Activated CD4-positive, alpha-beta T cell treated with anti-CD3 and anti-CD28 coated beads for 36 hours (primary cell): Measurements from ENCODE around the gene HIPK2. TPM values are rescaled to one million over a fixed set of nuclear protein-coding genes. Genes with fewer than 3 reads are reported as not detected.
A peak's percentile ranks its signal among the peaks of the same experiment; 100 is the strongest.

Experiments used
- ATAC-seq: fragments of 200-7000 bp; cut with Tn5 transposase; one replicate; pipeline ENCODE4 v1.10.0; 2021; ENCODE audit warnings: mild to moderate bottlenecking, moderate library complexity
- CTCF ChIA-PET: fragments of 350-600 bp; sonication (Branson Sonifier 250); formaldehyde crosslinking; loops from one replicate; lab custom pipeline; 2021; ENCODE audit warnings: antibody characterized with exemption; lab: Charles Lee
- POLR2A ChIA-PET: fragments of 350-600 bp; sonication (Branson Sonifier 250); formaldehyde crosslinking; loops from one replicate; lab custom pipeline; 2021; ENCODE audit warnings: antibody characterized with exemption, inconsistent platforms; lab: Charles Lee
- DNase-seq: peaks from one replicate; pipeline ENCODE4 v3.0.0-alpha.2; 2020
- H3K27ac Mint-ChIP-seq: one replicate; pipeline ENCODE4 v1.8.0; 2021; ENCODE audit warnings: mixed read lengths
- H3K27me3 Mint-ChIP-seq: one replicate; pipeline ENCODE4 v1.8.0; 2021; ENCODE audit warnings: mixed read lengths
- H3K36me3 Mint-ChIP-seq: one replicate; pipeline ENCODE4 v1.8.0; 2021; ENCODE audit warnings: low read depth, mixed read lengths
- H3K4me1 Mint-ChIP-seq: one replicate; pipeline ENCODE4 v1.8.0; 2021; ENCODE audit warnings: mixed read lengths
- H3K4me3 Mint-ChIP-seq: one replicate; pipeline ENCODE4 v1.8.0; 2021; ENCODE audit warnings: mild to moderate bottlenecking, moderate library complexity, mixed read lengths
- H3K9me3 Mint-ChIP-seq: one replicate; pipeline ENCODE4 v1.8.0; 2021; ENCODE audit warnings: low read depth, mixed read lengths
- intact Hi-C, 2 experiments: fragments of 100-400 bp; cut with DNase I in 1 of 2; cut with micrococcal nuclease in 1 of 2; formaldehyde crosslinking; loops; one replicate each; pipeline versions ENCODE4 v1.14.2 to v1.15.1; 2022 to 2024; cut with DNase I, micrococcal nuclease
- total RNA-seq, 2 experiments: library from RNA; stranded (reverse); gene quantifications; one replicate each; pipeline ENCODE4 v1.2.3, GENCODE V29; 2021

HIPK2 gene
- total RNA-seq, 2 experiments from 2014 or later: 23.9 to 36.2 TPM

GRCh38 chr7:139735912-139736595 is 41.7 kb downstream of the HIPK2 start:
- ChIA-PET CTCF (interaction anchor here (0.8 to 2.5 kb wide), 2 partner anchors 25 to 117 kb away, joined by 4 to 8 read pairs; no protein-coding TSS in a partner anchor), POLR2A (interaction anchor here (1.6 kb wide), 1 partner anchor 55 kb away, joined by 4 read pairs; no protein-coding TSS in a partner anchor)
- Mint-ChIP-seq H3K27me3 (no peaks in the 10 kb centered on the region), H3K9me3 (peaks cover 3% of the 10 kb centered on the region), H3K4me1 (peaks cover 80% of the 10 kb centered on the region), H3K4me3 (no peak overlapping the region), H3K36me3 (peaks cover 10% of the 10 kb centered on the region), H3K27ac (peak overlapping the region; percentile 44)
- DNase-seq (no peak), ATAC-seq (no peak)
- intact Hi-C loops: loop anchor here in 1 of 2 experiments (5.0 kb wide), 2 partner anchors 36 to 54 kb away; no protein-coding TSS in a partner anchor

- H3K27me3 Mint-ChIP-seq: no peaks in the 10 kb centered on the region
- no peak for DNase-seq
- H3K9me3 Mint-ChIP-seq: peaks cover 3% of the 10 kb centered on the region
- no peak for ATAC-seq
- H3K36me3 Mint-ChIP-seq: peaks cover 10% of the 10 kb centered on the region
- ChIA-PET CTCF (no interaction called here), POLR2A (no interaction called here)
- intact Hi-C loops: loop anchor here in 1 of 2 experiments (5.0 kb wide), 2 partner anchors 37 to 53 kb away; no protein-coding TSS in a partner anchor
- H3K27ac Mint-ChIP-seq: no peak overlapping the region
- peaks cover 85% of the 10 kb centered on the region for H3K4me1 Mint-ChIP-seq
- no peak overlapping the region for H3K4me3 Mint-ChIP-seq
Observed at GRCh38 chr7:139735466-139735865, 42.3 kb downstream of the HIPK2 start.

GRCh38 chr7:139734395-139734794 is 43.4 kb downstream of the HIPK2 start:
- POLR2A ChIA-PET: no interaction called here
- peaks cover 81% of the 10 kb centered on the region for H3K4me1 Mint-ChIP-seq
- ATAC-seq: no peak
- H3K4me3 Mint-ChIP-seq: no peak overlapping the region
- H3K27me3 Mint-ChIP-seq: no peaks in the 10 kb centered on the region
- H3K9me3 Mint-ChIP-seq: peaks cover 3% of the 10 kb centered on the region
- peaks cover 10% of the 10 kb centered on the region for H3K36me3 Mint-ChIP-seq
- H3K27ac Mint-ChIP-seq: no peak overlapping the region
- CTCF ChIA-PET: no interaction called here
- no peak for DNase-seq
- intact Hi-C loops: no loop called here

DNA sequence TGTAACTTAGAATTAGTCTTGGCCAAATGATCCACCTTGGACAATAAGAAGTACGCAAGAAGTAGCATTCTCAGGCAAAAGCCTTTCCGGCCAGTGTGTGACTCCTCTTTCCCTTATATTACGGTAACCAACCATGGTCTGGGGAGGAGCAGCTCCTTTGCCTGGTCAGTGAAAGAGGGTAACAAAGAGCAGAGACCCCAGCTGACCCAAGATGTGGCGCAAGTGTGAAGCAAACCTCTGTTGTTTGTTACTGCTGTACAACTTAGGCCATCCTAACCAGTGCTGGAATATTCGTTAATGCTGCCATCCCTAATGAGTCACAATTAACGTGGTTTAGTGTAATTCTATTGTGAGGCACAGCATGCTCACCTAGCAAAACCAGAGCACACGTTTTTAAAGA is 44.0 kb downstream of the HIPK2 start:
- CTCF ChIA-PET: no interaction called here
- no peak overlapping the region for H3K27ac Mint-ChIP-seq
- intact Hi-C loops: no loop called here
- peaks cover 13% of the 10 kb centered on the region for H3K36me3 Mint-ChIP-seq
- peaks cover 3% of the 10 kb centered on the region for H3K9me3 Mint-ChIP-seq
- H3K4me3 Mint-ChIP-seq: no peak overlapping the region
- DNase-seq (no peak), ATAC-seq (no peak)
- POLR2A ChIA-PET: no interaction called here
- H3K27me3 Mint-ChIP-seq: no peaks in the 10 kb centered on the region
- peaks cover 82% of the 10 kb centered on the region for H3K4me1 Mint-ChIP-seq

- peaks cover 3% of the 10 kb centered on the region for H3K9me3 Mint-ChIP-seq
- DNase-seq (no peak), ATAC-seq (no peak)
- peaks cover 71% of the 10 kb centered on the region for H3K4me1 Mint-ChIP-seq
- H3K36me3 Mint-ChIP-seq: peaks cover 15% of the 10 kb centered on the region
- H3K27me3 Mint-ChIP-seq: no peaks in the 10 kb centered on the region
- POLR2A ChIA-PET: interaction anchor here (0.6 kb wide), 2 partner anchors 644 to 1968 kb away, joined by 5 read pairs; no protein-coding TSS in a partner anchor
- H3K27ac Mint-ChIP-seq: no peak overlapping the region
- CTCF ChIA-PET: interaction anchor here (0.6 to 1.5 kb wide), 3 partner anchors 9 to 112 kb away, joined by 3 to 6 read pairs (median 4); no protein-coding TSS in a partner anchor
- H3K4me3 Mint-ChIP-seq: no peak overlapping the region
- intact Hi-C loops: no loop called here
Observed at GRCh38 chr7:139732471-139733167, 45.2 kb downstream of the HIPK2 start.

DNA sequence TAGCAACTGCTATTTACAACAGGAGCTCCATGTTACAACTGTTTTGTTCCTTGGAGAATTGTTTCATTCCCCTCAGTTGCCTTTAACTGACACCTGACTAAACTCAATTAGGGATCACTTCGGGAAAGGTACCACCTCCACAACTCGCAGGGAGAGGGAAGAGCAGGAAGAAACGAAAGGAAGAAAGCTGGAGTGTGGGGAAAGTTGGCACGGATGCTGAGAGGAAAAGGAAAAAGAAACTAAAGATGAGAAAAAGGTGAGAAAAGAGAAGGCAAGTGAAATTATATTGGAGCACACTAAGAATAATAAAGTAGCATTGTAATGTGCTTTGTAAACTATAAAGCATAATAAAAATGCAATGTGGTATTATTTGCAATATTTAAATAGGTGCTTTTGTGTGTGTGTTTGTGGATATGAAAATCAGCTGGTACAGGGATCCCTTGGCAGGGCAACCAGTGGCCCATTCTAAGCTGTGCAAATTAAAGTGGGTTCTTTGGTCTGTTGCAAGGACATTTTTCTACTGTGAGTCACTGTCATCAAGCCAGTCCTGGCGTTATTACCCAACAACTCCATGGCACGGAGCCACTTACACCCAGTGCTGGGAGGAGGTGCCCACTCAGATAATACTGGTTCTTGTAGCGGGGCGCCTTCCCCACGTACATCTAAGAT is 45.9 kb downstream of the HIPK2 start:
- intact Hi-C loops: no loop called here
- H3K27ac Mint-ChIP-seq: peak overlapping the region; percentile 66
- POLR2A ChIA-PET: interaction anchor here (0.6 to 0.7 kb wide), 3 partner anchors 33 to 1969 kb away, joined by 5 to 6 read pairs (median 5); no protein-coding TSS in a partner anchor
- DNase-seq (no peak), ATAC-seq (no peak)
- H3K36me3 Mint-ChIP-seq: peaks cover 18% of the 10 kb centered on the region
- H3K4me3 Mint-ChIP-seq: no peak overlapping the region
- peaks cover 3% of the 10 kb centered on the region for H3K9me3 Mint-ChIP-seq
- CTCF ChIA-PET: interaction anchor here (0.6 to 1.5 kb wide), 5 partner anchors 10 to 271 kb away, joined by 3 to 6 read pairs (median 3); no protein-coding TSS in a partner anchor
- H3K27me3 Mint-ChIP-seq: no peaks in the 10 kb centered on the region
- peaks cover 71% of the 10 kb centered on the region for H3K4me1 Mint-ChIP-seq

DNA sequence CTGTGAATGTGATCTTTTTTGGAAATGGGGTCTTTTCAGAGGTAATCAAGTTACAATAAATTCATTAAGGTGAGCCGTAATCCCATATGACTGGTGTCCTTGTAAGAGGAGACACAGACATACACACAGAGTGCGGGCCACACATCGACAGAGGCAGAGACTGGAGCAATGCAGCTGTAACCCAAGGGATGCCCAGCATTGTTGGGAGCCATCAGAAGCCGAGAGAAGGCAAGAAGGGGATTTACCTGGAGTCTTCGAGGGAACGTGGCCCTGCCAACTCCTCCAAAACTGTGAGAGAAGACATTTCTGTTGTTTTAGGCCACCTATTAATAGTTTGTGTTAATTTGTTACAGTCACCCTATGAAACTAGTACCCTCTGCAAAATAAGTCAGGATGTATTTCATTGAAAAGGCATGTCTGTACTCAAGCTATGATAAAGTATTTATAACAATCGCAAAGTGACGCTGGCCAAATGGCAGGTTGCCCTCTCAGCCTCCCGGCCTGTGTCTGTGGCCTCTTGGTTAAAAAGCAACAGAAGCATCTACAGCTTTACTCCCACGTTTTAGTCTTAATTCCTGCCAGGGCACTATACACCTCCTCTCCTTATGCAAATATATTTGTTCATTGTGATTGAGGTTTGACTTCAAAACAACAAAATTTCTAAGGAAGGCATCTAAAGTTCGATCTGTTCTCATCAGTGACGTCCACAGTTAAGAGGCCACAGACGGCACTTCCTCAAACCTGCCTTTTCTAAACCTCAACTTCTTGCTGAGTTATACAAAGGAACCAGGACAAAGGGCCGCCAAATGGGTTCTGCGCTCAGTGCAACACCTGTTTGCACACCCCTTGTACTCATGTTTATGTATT is 46.8 kb downstream of the HIPK2 start:
- DNase-seq (peak; percentile 47), ATAC-seq (peak; percentile 81)
- Mint-ChIP-seq H3K4me1 (peaks cover 71% of the 10 kb centered on the region), H3K4me3 (peak overlapping the region; percentile 4), H3K27me3 (no peaks in the 10 kb centered on the region), H3K9me3 (peaks cover 3% of the 10 kb centered on the region), H3K27ac (peak overlapping the region; percentile 66), H3K36me3 (peaks cover 18% of the 10 kb centered on the region)
- ChIA-PET POLR2A (interaction anchor here (0.6 to 0.7 kb wide), 2 partner anchors 32 to 236 kb away, joined by 3 to 6 read pairs; no protein-coding TSS in a partner anchor), CTCF (interaction anchor here (0.6 to 1.5 kb wide), 3 partner anchors 11 to 272 kb away, joined by 3 to 6 read pairs (median 3); no protein-coding TSS in a partner anchor)
- intact Hi-C loops: no loop called here

DNA sequence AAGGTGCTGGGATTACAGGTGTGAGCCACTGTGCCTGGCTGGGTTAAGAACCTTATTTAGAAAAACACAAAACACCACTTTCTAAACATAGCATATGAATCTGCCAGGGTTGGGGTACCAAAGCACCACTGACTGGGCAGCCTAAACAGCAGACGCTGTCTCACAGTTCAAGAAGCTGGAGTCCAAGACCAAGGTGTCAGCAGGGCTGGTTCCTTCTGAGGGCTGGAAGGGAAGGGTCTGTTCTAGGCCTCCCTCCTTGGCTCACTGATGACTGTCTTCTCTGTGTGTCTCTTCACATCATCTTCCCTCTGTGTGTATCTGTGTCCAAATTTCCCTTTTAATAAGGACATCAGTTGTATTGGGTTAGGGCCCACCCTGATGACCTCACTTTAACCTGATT is 49.6 kb downstream of the HIPK2 start:
- intact Hi-C loops: no loop called here
- ATAC-seq (no peak), DNase-seq (no peak)
- Mint-ChIP-seq H3K4me3 (no peak overlapping the region), H3K36me3 (peaks cover 13% of the 10 kb centered on the region), H3K27me3 (no peaks in the 10 kb centered on the region), H3K4me1 (peaks cover 69% of the 10 kb centered on the region), H3K9me3 (peaks cover 3% of the 10 kb centered on the region), H3K27ac (no peak overlapping the region)
- ChIA-PET POLR2A (no interaction called here), CTCF (interaction anchor here (0.7 kb wide), 1 partner anchor 35 kb away, joined by 3 read pairs; no protein-coding TSS in a partner anchor)

DNA sequence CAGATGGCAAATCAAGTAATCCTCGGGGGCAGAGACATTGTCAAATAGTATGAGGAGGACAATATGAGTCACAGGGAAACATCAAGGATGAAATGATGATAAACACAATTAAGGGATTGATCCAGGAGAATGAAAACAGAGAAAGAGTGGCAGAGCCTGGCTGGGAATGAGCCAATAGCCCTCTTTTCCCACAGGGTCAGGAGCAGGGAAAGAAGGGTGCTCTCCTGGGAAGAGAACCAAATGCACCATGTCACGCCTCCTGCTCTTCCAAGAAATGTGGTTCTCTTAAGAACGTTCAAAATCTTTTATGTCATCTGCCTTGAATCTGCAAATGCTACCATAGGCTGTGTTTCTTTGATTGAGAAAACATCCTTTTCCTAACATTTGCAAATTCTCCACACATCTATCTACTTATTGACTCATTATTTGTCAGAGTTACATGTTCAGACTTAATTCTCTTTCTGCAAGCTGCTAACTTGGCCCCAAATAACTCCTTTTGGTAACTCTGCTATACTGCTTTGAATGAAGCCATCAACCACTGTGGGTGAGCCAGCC is 50.6 kb downstream of the HIPK2 start:
- Mint-ChIP-seq H3K36me3 (peaks cover 8% of the 10 kb centered on the region), H3K27me3 (no peaks in the 10 kb centered on the region), H3K4me3 (no peak overlapping the region), H3K27ac (no peak overlapping the region), H3K9me3 (no peaks in the 10 kb centered on the region), H3K4me1 (peaks cover 62% of the 10 kb centered on the region)
- no peak for ATAC-seq
- CTCF ChIA-PET: no interaction called here
- intact Hi-C loops: no loop called here
- no peak for DNase-seq
- POLR2A ChIA-PET: interaction anchor here (0.6 kb wide), 1 partner anchor 73 kb away, joined by 3 read pairs; no protein-coding TSS in a partner anchor

GRCh38 chr7:139726485-139726869 is 51.3 kb downstream of the HIPK2 start:
- ChIA-PET POLR2A (interaction anchor here (0.6 to 0.9 kb wide), 2 partner anchors 48 to 74 kb away, joined by 3 read pairs; no protein-coding TSS in a partner anchor), CTCF (no interaction called here)
- ATAC-seq (no peak), DNase-seq (no peak)
- no peaks in the 10 kb centered on the region for H3K9me3 Mint-ChIP-seq
- H3K4me3 Mint-ChIP-seq: no peak overlapping the region
- peak overlapping the region; percentile 42 for H3K27ac Mint-ChIP-seq
- H3K36me3 Mint-ChIP-seq: peaks cover 8% of the 10 kb centered on the region
- peaks cover 56% of the 10 kb centered on the region for H3K4me1 Mint-ChIP-seq
- no peaks in the 10 kb centered on the region for H3K27me3 Mint-ChIP-seq
- intact Hi-C loops: loop anchor here in 1 of 2 experiments (1.0 kb wide), 1 partner anchor 44 kb away; no protein-coding TSS in a partner anchor
